Pancreas (tissue), 10 donors: Measurements from ENCODE around the gene ANGPTL7. TPM values are rescaled to one million over a fixed set of nuclear protein-coding genes. Genes with fewer than 3 reads are reported as not detected.

Experiments used
- ATAC-seq, 4 donors: fragments of 200-7000 bp; cut with Tn5 transposase; one replicate each; pipeline versions ENCODE4 v1.8.0 to v1.9.1; 2020; ENCODE audit warnings: mild to moderate bottlenecking in 4 of 4, moderate library complexity in 4 of 4
- DNase-seq, 6 donors: peaks; one replicate each; pipeline ENCODE4 v3.0.0-alpha.2; 2020
- FAIRE-seq: peaks from 2 replicates; lab custom pipeline; 2012; peaks lifted over from hg19 to GRCh38; lab: Jason Lieb, UNC
- H3K27ac ChIP-seq, 4 donors: fragments of 200-600 bp; sonication (generic); 1 replicate in 3 of 4; 2 replicates in 1 of 4; pipeline versions ENCODE4 v1.5.0 to v1.8.0; 2020
- H3K27me3 ChIP-seq, 4 donors: fragments of 200-600 bp; one replicate each; pipeline ENCODE4 v1.8.0; 2021
- H3K36me3 ChIP-seq, 3 donors: fragments of 200-600 bp; sonication (generic) in 1 of 3; one replicate each; pipeline versions ENCODE4 v1.5.0 to v1.8.0; 2020 to 2021
- H3K4me1 ChIP-seq, 3 donors: fragments of 200-600 bp; one replicate each; pipeline ENCODE4 v1.8.0; 2021
- H3K4me3 ChIP-seq, 4 donors: fragments of 200-600 bp; sonication (generic) in 2 of 4; one replicate each; pipeline versions ENCODE4 v1.5.0 to v1.8.0; 2020 to 2021
- H3K9me3 ChIP-seq, 4 donors: fragments of 200-600 bp; one replicate each; pipeline ENCODE4 v1.8.0; 2021
- CTCF ChIP-seq, 4 donors: fragments of 200-600 bp; sonication (generic) in 3 of 4; IDR thresholded peaks; one replicate each; pipeline versions ENCODE4 v1.5.0 to v1.8.0; 2021; ENCODE audit warnings: antibody characterized with exemption in 4 of 4
- WGBS, 2 donors: extraction: QIAGEN DNeasy Blood & Tissue Kit; methylation state at CpG; one replicate each; pipeline ENCODE4 v1.1.7; 2013; 5-methylcytosine and 5-hydroxymethylcytosine counted together
- intact Hi-C, 3 donors: fragments of 100-400 bp; cut with DNase I; formaldehyde crosslinking; loops; one replicate each; pipeline versions ENCODE4 v1.11.1 to v1.14.2; 2022
- polyA plus RNA-seq, 2 donors: library from polyadenylated mRNA; stranded (reverse); fragments of 200-250 nt; gene quantifications; one replicate each; pipeline ENCODE4 v1.2.3, GENCODE V29; 2013
- total RNA-seq, 6 donors: library from RNA; stranded (reverse); fragmentation: NEBNext Ultra II Directional in 4 of 6; extraction: Animal tissue kit (Norgen Biotek cat#: 25700) in 4 of 6; gene quantifications; one replicate each; pipeline versions ENCODE4 v1.2.1 to v1.2.4, GENCODE V29; 2021 to 2023
- donor health status: healthy with polysubstance abuse.
- donor health status: DM: no; HTN: no; CAD: no; lungs with moderate emphysema.
- donor health status: DM: no; HTN: no; CAD: no.
- donor health status: control.
- donor health status: control.
- donor health status: Bipolar disorder and iron deficiency.
- donor health status: DM: yes; HTN: yes; CAD: no.
- donor health status: DM: no; HTN: no; CAD: no.
- donor health status: DM: no; HTN: no; CAD: no.
- donor health status: DM: yes; HTN: yes; CAD: no.

ANGPTL7 gene
- total and polyA plus RNA-seq, 8 donors, result 0.09 to 0.63 (median 0.22) TPM; not detected in 2

- Histone ChIP-seq H3K9me3 (no peaks in the 10 kb centered on the region), H3K4me1 (no peaks in the 10 kb centered on the region), H3K27me3 (no peaks in the 10 kb centered on the region), H3K36me3 (peaks cover 0 to 72% (median 27%) of the 10 kb centered on the region in 3 donors), H3K4me3 (no peak overlapping the region), H3K27ac (no peak overlapping the region)
- WGBS, 2 donors, result 88 to 96% methylated on average over 2 of the region's 2 CpGs
- TF ChIP-seq CTCF (IDR thresholded peaks at IDR 0.05), result no peak
- FAIRE-seq (no peak), ATAC-seq (no peak), DNase-seq (no peak)
- intact Hi-C loops, result loop anchor here in 1 of 3 donors (10.0 kb wide), 1 partner anchor 412 kb away; no protein-coding TSS in a partner anchor
These were observed 44.1 kb downstream of the ANGPTL7 start for GRCh38 chr1:11233208-11233607.

- no peak for TF ChIP-seq CTCF (IDR thresholded peaks at IDR 0.05)
- H3K36me3 ChIP-seq, result peaks cover 2 to 63% (median 25%) of the 10 kb centered on the region in 3 donors
- 88 to 90% methylated on average over 6 of the region's 6 CpGs for WGBS, 2 donors
- H3K27ac ChIP-seq, result no peak overlapping the region
- ATAC-seq, result no peak
- H3K27me3 ChIP-seq, result no peaks in the 10 kb centered on the region
- intact Hi-C loops, result loop anchor here in 1 of 3 donors (10.0 kb wide), 1 partner anchor 407 kb away; no protein-coding TSS in a partner anchor
- no peaks in the 10 kb centered on the region for H3K4me1 ChIP-seq
- H3K9me3 ChIP-seq, result no peaks in the 10 kb centered on the region
- no peak for DNase-seq
- FAIRE-seq, result no peak
- no peak overlapping the region for H3K4me3 ChIP-seq
These were observed 48.2 kb downstream of the ANGPTL7 start for GRCh38 chr1:11237356-11237755.

GRCh38 chr1:11238311-11238710, 49.2 kb downstream of the ANGPTL7 start:
- Histone ChIP-seq H3K27me3 (no peaks in the 10 kb centered on the region), H3K4me3 (no peak overlapping the region), H3K9me3 (no peaks in the 10 kb centered on the region), H3K27ac (no peak overlapping the region), H3K4me1 (no peaks in the 10 kb centered on the region), H3K36me3 (peaks cover 2 to 61% (median 25%) of the 10 kb centered on the region in 3 donors)
- DNase-seq (no peak), ATAC-seq (no peak), FAIRE-seq (no peak)
- intact Hi-C loops, result loop anchor here in 1 of 3 donors (10.0 kb wide), 1 partner anchor 406 kb away; no protein-coding TSS in a partner anchor
- WGBS, 2 donors, result 94% methylated on average over 7 of the region's 7 CpGs
- no peak for TF ChIP-seq CTCF (IDR thresholded peaks at IDR 0.05)

- DNase-seq (no peak), FAIRE-seq (no peak), ATAC-seq (no peak)
- Histone ChIP-seq H3K36me3 (peaks cover 0 to 41% (median 13%) of the 10 kb centered on the region in 3 donors), H3K4me3 (no peak overlapping the region), H3K27ac (no peak overlapping the region), H3K9me3 (no peaks in the 10 kb centered on the region), H3K4me1 (no peaks in the 10 kb centered on the region), H3K27me3 (no peaks in the 10 kb centered on the region)
- intact Hi-C loops, result loop anchor here in 1 of 3 donors (10.0 kb wide), 1 partner anchor 400 kb away; no protein-coding TSS in a partner anchor
- WGBS, 2 donors, result 81 to 83% methylated on average over 3 of the region's 3 CpGs
- no peak for TF ChIP-seq CTCF (IDR thresholded peaks at IDR 0.05)
These were observed 56.1 kb downstream of the ANGPTL7 start for GRCh38 chr1:11245248-11245647.

Other genes with a start within 250 kb of the ANGPTL7 start
- gene TARDBP, start 176.7 kb upstream of the ANGPTL7 start, total RNA-seq, result 10 to 100 TPM; 43.3 to 74.7 (median 53.7) TPM
- 10 to 100 TPM; 47.8 to 84.7 TPM for gene TARDBP, start 176.7 kb upstream of the ANGPTL7 start, polyA plus RNA-seq
- not detected for gene MASP2, start 142.1 kb upstream of the ANGPTL7 start, total RNA-seq
- under 1 TPM in 1 of 2 donors, not detected in 1; 0.05 TPM for gene MASP2, start 142.1 kb upstream of the ANGPTL7 start, polyA plus RNA-seq
- 100 to 1,000 TPM in 2 of 6 donors, 10 to 100 TPM in 4; 51.8 to 123 (median 66.0) TPM for gene SRM, start 129.3 kb upstream of the ANGPTL7 start, total RNA-seq
- 100 to 1,000 TPM; 116 to 266 TPM for gene SRM, start 129.3 kb upstream of the ANGPTL7 start, polyA plus RNA-seq
- gene EXOSC10, start 89.5 kb upstream of the ANGPTL7 start, total RNA-seq, result 10 to 100 TPM; 16.3 to 26.8 (median 20.6) TPM
- 10 to 100 TPM; 32.5 to 65.1 TPM for gene EXOSC10, start 89.5 kb upstream of the ANGPTL7 start, polyA plus RNA-seq
- 10 to 100 TPM; 11.9 to 22.6 (median 15.8) TPM for gene MTOR, start 73.2 kb downstream of the ANGPTL7 start, total RNA-seq
- gene MTOR, start 73.2 kb downstream of the ANGPTL7 start, polyA plus RNA-seq, result 10 to 100 TPM; 14.1 to 16.7 TPM
- 10 to 100 TPM in 2 of 6 donors, 1 to 10 TPM in 4; 6.9 to 13.9 (median 8.7) TPM for gene UBIAD1, start 83.8 kb downstream of the ANGPTL7 start, total RNA-seq
- gene UBIAD1, start 83.8 kb downstream of the ANGPTL7 start, polyA plus RNA-seq, result 1 to 10 TPM; 3.7 to 6.6 TPM